K562 (cell line): ENCODE results near the gene ZNF277. TPM values are rescaled to one million over a fixed set of nuclear protein-coding genes. Genes with fewer than 3 reads are reported as not detected.
A peak's percentile ranks its signal among the peaks of the same experiment; 100 is the strongest.

Experiments used
- ATAC-seq: fragments of 200-7000 bp; cut with Tn5 transposase; 3 replicates; pipeline ENCODE4 v1.9.1; 2020; ENCODE audit warnings: moderate library complexity
- BruUV-seq: library from RNA; stranded (reverse); fragments of 400-500 nt; replicated peaks from 2 replicates; lab custom pipeline; 2021; lab: Mats Ljungman, UMichigan
- CTCF ChIA-PET: fragments of 300-600 bp; formaldehyde crosslinking; extraction: SDS; loops from one replicate; lab custom pipeline; 2021; ENCODE audit warnings: low intra/inter-chr PET ratio; lab: Yijun Ruan, JAX
- POLR2A ChIA-PET: fragments of 300-600, 350-650 bp; sonication (Branson Sonifier 250); formaldehyde crosslinking; extraction: SDS; loops from one replicate; lab custom pipeline; 2021; ENCODE audit warnings: antibody characterized with exemption, inconsistent platforms; lab: Yijun Ruan, JAX
- DNase-seq, 4 experiments: peaks; one replicate each; pipeline versions ENCODE4 v3.0.0 to v3.0.0-alpha.2; 2011 to 2018; ENCODE audit warnings: low spot score in 3 of 4, mixed read lengths in 3 of 4; ENCODE audit errors: extremely low read depth in 1 of 4
- FAIRE-seq: peaks from 2 replicates; lab custom pipeline; 2011; peaks lifted over from hg19 to GRCh38; lab: Jason Lieb, UNC
- H2AFZ ChIP-seq: 2 replicates; pipeline ENCODE4 v1.6.0; 2011; ENCODE audit warnings: low read depth, low read length, control low read depth, inconsistent platforms
- H3K27ac ChIP-seq: fragments of 200-600 bp; 3 replicates; pipeline ENCODE4 v1.8.0; 2011; ENCODE audit warnings: low read depth, mild to moderate bottlenecking, control low read depth, inconsistent platforms, low read length, moderate library complexity, mixed read lengths; ENCODE audit errors: extremely low read depth
- H3K27me3 ChIP-seq, 2 experiments: fragments of 300-600 bp in 1 of 2; 2 replicates in 1 of 2; 3 replicates in 1 of 2; pipeline versions ENCODE4 v1.6.0 to v1.8.0; 2011; ENCODE audit warnings: inconsistent platforms in 2 of 2, low read length in 2 of 2, mild to moderate bottlenecking in 1 of 2, mixed read lengths in 1 of 2, moderate library complexity in 1 of 2; ENCODE audit not compliant: control insufficient read depth in 2 of 2, insufficient read depth in 2 of 2
- H3K36me3 ChIP-seq: fragments of 300-600 bp; 3 replicates; pipeline ENCODE4 v1.8.0; 2011; ENCODE audit warnings: mild to moderate bottlenecking, low read length, inconsistent platforms; ENCODE audit not compliant: control insufficient read depth, insufficient read depth
- H3K4me1 ChIP-seq, 2 experiments: fragments of 200-600 bp in 1 of 2; replicated peaks in 1 of 2; 2 replicates in 1 of 2; 3 replicates in 1 of 2; pipeline versions ENCODE4 v1.5.1 to v1.8.0; 2011; ENCODE audit warnings: inconsistent platforms in 2 of 2, low read length in 2 of 2, mild to moderate bottlenecking in 1 of 2, mixed read lengths in 1 of 2, moderate library complexity in 1 of 2; ENCODE audit not compliant: control insufficient read depth in 2 of 2, insufficient read depth in 2 of 2
- H3K4me2 ChIP-seq: 2 replicates; pipeline ENCODE4 v1.6.1; 2011; ENCODE audit warnings: low read length, control low read depth, inconsistent platforms, mixed read lengths; ENCODE audit not compliant: insufficient read depth
- H3K4me3 ChIP-seq: fragments of 200-600 bp; sonication (generic), shearing (Covaris generic); 2 replicates; pipeline ENCODE4 v1.5.1; 2016; ENCODE audit warnings: control low read depth, inconsistent platforms
- H3K79me2 ChIP-seq: fragments of 200-600 bp; 3 replicates; pipeline ENCODE4 v1.8.0; 2011; ENCODE audit warnings: low read length, inconsistent platforms; ENCODE audit not compliant: control insufficient read depth, insufficient read depth
- H3K9ac ChIP-seq, 2 experiments: 2 replicates each; pipeline versions ENCODE4 v1.6.0 to v1.6.1; 2011; ENCODE audit warnings: low read depth in 2 of 2, low read length in 2 of 2, control low read depth in 1 of 2, inconsistent platforms in 1 of 2, mild to moderate bottlenecking in 1 of 2, mixed read lengths in 1 of 2; ENCODE audit not compliant: insufficient read depth in 1 of 2
- H3K9me1 ChIP-seq: one replicate; pipeline ENCODE4 v1.6.0; 2011; ENCODE audit warnings: inconsistent platforms, mild to moderate bottlenecking, low read length, moderate library complexity; ENCODE audit not compliant: control insufficient read depth, insufficient read depth
- H3K9me3 ChIP-seq: replicated peaks from 2 replicates; pipeline ENCODE4 v1.5.1; 2011; ENCODE audit warnings: low read depth, low read length, inconsistent platforms; ENCODE audit not compliant: control insufficient read depth, insufficient read depth
- H4K20me1 ChIP-seq: replicated peaks from 2 replicates; pipeline ENCODE4 v1.6.1; 2011; ENCODE audit warnings: low read length, inconsistent platforms, mixed read lengths; ENCODE audit not compliant: control insufficient read depth, insufficient read depth
- ZC3H11A ChIP-seq: IDR thresholded peaks from 2 replicates; pipeline ENCODE4 v1.6.1; 2012; ENCODE audit warnings: low read depth, low read length, improper control_type of control experiment
- ZNF707 ChIP-seq: fragments of 250-450 bp; sonication (Bioruptor Pico); conservative IDR thresholded peaks from 2 replicates; pipeline ENCODE4 v1.8.0; 2022; ENCODE audit warnings: inconsistent platforms, mild to moderate bottlenecking, moderate library complexity
- WGBS: fragments of 100-300 bp; shearing (Covaris generic); methylation state at CpG from one replicate; pipeline ENCODE4 v1.1.6; 2016; ENCODE audit warnings: low coverage, mixed read lengths; ENCODE audit not compliant: insufficient coverage; ENCODE audit errors: missing lambda C conversion rate; 5-methylcytosine and 5-hydroxymethylcytosine counted together
- in situ Hi-C: fragments of 300-500 bp; cut with MboI; formaldehyde crosslinking; loops from 4 replicates; pipeline ENCODE4 v1.15.0; 2018; ENCODE audit warnings: inconsistent platforms, mixed read lengths
- intact Hi-C: fragments of 100-400 bp; cut with micrococcal nuclease; formaldehyde crosslinking; loops from 2 replicates; pipeline ENCODE4 v1.14.2; 2022
- polyA plus RNA-seq, 8 experiments: library from polyadenylated mRNA; depleted of rRNA in 4 of 8; stranded (reverse) in 5 of 8; unstranded in 3 of 8; fragments of >200 nt; fragmentation: Nextera tagmentation in 2 of 8; fragmentation: Illumina TruSeq in 1 of 8; extraction: Ambion mirVana in 2 of 8; extraction: Trizol in 1 of 8; gene quantifications; 2 replicates each; pipeline versions ENCODE4 v1.2.1 to v1.2.3, GENCODE V29; 2011 to 2014; ENCODE audit warnings: inconsistent platforms in 1 of 8, missing spikeins in 1 of 8
- total RNA-seq, 7 experiments: library from RNA; depleted of rRNA in 6 of 7; stranded (reverse); fragments of >200 nt in 6 of 7; fragmentation: Illumina TruSeq in 2 of 7; extraction: Trizol in 2 of 7; gene quantifications; 2 replicates each; pipeline versions ENCODE4 v1.2.1 to v1.2.3, GENCODE V29; 2011 to 2021; ENCODE audit warnings: low replicate concordance in 1 of 7
- TF ChIP-seq, protein P1 (sequence below): fragments of 450-650 bp; IDR thresholded peaks from 2 replicates; pipeline ENCODE4 v1.6.1; 2016; ENCODE audit warnings: low read depth

The ZNF277 gene
- total and polyA plus RNA-seq, 9 of the 15 experiments (the other 6 are each of a cell fraction or from before 2014, with no cell fraction given): 18.8 to 33.5 (median 27.7) TPM

DNA sequence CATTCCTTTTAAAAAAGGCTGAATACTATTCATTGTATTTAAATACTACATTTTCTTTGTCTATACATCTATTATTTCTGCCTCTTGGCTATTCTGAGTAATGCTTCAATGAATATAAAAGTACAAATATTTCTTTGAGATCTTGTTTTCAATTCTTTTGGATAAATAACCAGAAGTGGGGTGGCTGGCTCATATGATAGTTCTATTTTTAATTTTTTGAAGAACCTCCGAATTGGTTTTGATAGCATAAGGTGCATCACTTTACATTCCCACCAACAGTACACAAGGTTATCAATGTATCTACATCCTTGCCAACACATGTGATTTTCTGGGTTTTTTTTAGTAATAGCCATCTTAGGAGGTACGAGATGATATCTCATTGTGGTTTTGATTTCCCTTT, 72.5 kb downstream of the ZNF277 start:
- POLR2A ChIA-PET: no interaction called here
- Histone ChIP-seq H3K4me2 (no peak overlapping the region), H3K9ac (no peak overlapping the region), H3K9me1 (no peaks in the 10 kb centered on the region)
- WGBS: 30% methylated on average over 2 of the region's 2 CpGs
- TF ChIP-seq, protein P1, sequence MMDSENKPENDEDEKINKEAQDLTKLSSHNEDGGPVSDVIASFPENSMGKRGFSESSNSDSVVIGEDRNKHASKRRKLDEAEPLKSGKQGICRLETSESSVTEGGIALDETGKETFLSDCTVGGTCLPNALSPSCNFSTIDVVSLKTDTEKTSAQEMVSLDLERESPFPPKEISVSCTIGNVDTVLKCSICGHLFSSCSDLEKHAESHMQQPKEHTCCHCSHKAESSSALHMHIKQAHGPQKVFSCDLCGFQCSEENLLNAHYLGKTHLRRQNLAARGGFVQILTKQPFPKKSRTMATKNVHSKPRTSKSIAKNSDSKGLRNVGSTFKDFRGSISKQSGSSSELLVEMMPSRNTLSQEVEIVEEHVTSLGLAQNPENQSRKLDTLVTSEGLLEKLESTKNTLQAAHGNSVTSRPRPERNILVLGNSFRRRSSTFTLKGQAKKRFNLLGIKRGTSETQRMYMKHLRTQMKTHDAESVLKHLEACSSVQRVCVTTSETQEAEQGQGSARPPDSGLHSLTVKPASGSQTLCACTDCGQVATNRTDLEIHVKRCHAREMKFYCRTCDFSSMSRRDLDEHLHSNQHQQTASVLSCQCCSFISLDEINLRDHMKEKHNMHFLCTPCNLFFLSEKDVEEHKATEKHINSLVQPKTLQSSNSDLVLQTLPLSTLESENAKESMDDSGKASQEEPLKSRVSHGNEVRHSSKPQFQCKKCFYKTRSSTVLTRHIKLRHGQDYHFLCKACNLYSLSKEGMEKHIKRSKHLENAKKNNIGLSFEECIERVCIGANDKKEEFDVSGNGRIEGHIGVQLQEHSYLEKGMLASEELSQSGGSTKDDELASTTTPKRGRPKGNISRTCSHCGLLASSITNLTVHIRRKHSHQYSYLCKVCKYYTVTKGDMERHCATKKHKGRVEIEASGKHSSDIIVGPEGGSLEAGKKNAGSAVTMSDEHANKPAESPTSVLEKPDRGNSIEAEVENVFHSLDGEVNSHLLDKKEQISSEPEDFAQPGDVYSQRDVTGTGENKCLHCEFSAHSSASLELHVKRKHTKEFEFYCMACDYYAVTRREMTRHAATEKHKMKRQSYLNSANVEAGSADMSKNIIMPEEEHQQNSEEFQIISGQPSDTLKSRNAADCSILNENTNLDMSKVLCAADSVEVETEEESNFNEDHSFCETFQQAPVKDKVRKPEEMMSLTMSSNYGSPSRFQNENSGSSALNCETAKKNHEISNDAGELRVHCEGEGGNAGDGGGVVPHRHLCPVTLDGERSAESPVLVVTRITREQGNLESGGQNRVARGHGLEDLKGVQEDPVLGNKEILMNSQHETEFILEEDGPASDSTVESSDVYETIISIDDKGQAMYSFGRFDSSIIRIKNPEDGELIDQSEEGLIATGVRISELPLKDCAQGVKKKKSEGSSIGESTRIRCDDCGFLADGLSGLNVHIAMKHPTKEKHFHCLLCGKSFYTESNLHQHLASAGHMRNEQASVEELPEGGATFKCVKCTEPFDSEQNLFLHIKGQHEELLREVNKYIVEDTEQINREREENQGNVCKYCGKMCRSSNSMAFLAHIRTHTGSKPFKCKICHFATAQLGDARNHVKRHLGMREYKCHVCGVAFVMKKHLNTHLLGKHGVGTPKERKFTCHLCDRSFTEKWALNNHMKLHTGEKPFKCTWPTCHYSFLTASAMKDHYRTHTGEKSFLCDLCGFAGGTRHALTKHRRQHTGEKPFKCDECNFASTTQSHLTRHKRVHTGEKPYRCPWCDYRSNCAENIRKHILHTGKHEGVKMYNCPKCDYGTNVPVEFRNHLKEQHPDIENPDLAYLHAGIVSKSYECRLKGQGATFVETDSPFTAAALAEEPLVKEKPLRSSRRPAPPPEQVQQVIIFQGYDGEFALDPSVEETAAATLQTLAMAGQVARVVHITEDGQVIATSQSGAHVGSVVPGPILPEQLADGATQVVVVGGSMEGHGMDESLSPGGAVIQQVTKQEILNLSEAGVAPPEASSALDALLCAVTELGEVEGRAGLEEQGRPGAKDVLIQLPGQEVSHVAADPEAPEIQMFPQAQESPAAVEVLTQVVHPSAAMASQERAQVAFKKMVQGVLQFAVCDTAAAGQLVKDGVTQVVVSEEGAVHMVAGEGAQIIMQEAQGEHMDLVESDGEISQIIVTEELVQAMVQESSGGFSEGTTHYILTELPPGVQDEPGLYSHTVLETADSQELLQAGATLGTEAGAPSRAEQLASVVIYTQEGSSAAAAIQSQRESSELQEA: no peak
- peak; percentile 75; the same call in 1 of the 2 replicates for TF ChIP-seq ZNF707
- no peak for TF ChIP-seq ZC3H11A
- TF ChIP-seq, all 486 proteins: peak for 1
- Histone ChIP-seq H3K27ac (no peak overlapping the region), H3K27me3 (no peaks in the 10 kb centered on the region), H3K4me3 (no peak overlapping the region), H3K36me3 (no peaks in the 10 kb centered on the region), H4K20me1 (no peaks in the 10 kb centered on the region), H3K9me3 (no peaks in the 10 kb centered on the region), H3K4me1 (peaks cover 3 to 9% of the 10 kb centered on the region in 2 experiments; a peak in 2 of 5 replicates), H2AFZ (no peak overlapping the region), H3K79me2 (no peaks in the 10 kb centered on the region)
- CTCF ChIA-PET: no interaction called here
- DNase-seq: no peak
- no peak for ATAC-seq
- no peak for FAIRE-seq
- intact Hi-C loops (no loop called here), in situ Hi-C loops (no loop called here)
- no TSS peak for BruUV-seq
